HEK293T (cell line): Measurements from ENCODE around the gene PSMB7.

ENCODE experiments used
- CTCF ChIA-PET: fragments of 350-600 bp; formaldehyde crosslinking; extraction: SDS; loops from one replicate; lab custom pipeline; 2021; ENCODE audit warnings: antibody characterized with exemption, inconsistent platforms; lab: Yijun Ruan, JAX
- POLR2A ChIA-PET: fragments of 350-600 bp; formaldehyde crosslinking; extraction: SDS; loops from one replicate; lab custom pipeline; 2020; ENCODE audit warnings: antibody characterized with exemption, inconsistent platforms; lab: Yijun Ruan, JAX
- DNase-seq: peaks from one replicate; pipeline ENCODE4 v3.0.0; 2012; ENCODE audit warnings: mixed read lengths; ENCODE audit errors: extremely low spot score
- ARNT ChIP-seq: fragments of 450-650 bp; IDR thresholded peaks from 2 replicates; pipeline ENCODE4 v1.6.1; 2017; ENCODE audit warnings: mild to moderate bottlenecking
- BHLHE40 ChIP-seq: fragments of 450-650 bp; IDR thresholded peaks from 2 replicates; pipeline ENCODE4 v1.6.1; 2016; ENCODE audit warnings: mild to moderate bottlenecking, moderate library complexity, borderline replicate concordance
- CTBP1 ChIP-seq: fragments of 450-650 bp; IDR thresholded peaks from 2 replicates; pipeline ENCODE4 v1.6.1; 2016; ENCODE audit warnings: borderline replicate concordance
- ELF4 ChIP-seq: fragments of 450-650 bp; IDR thresholded peaks from 2 replicates; pipeline ENCODE4 v1.6.1; 2017; ENCODE audit warnings: antibody characterized with exemption
- FOXA1 ChIP-seq: fragments of 450-650 bp; IDR thresholded peaks from 2 replicates; pipeline ENCODE4 v1.6.1; 2016; ENCODE audit warnings: mild to moderate bottlenecking
- FOXK2 ChIP-seq: fragments of 450-650 bp; IDR thresholded peaks from 2 replicates; pipeline ENCODE4 v1.6.1; 2016; ENCODE audit warnings: mild to moderate bottlenecking
- FOXM1 ChIP-seq: fragments of 450-650 bp; IDR thresholded peaks from 2 replicates; pipeline ENCODE4 v1.6.1; 2017; ENCODE audit warnings: mild to moderate bottlenecking, borderline replicate concordance
- HDGF ChIP-seq: fragments of 450-650 bp; IDR thresholded peaks from 2 replicates; pipeline ENCODE4 v1.6.1; 2017; ENCODE audit warnings: antibody characterized with exemption, borderline replicate concordance
- L3MBTL2 ChIP-seq: fragments of 450-650 bp; conservative IDR thresholded peaks from 2 replicates; pipeline ENCODE4 v1.6.1; 2016; ENCODE audit warnings: mild to moderate bottlenecking
- LEF1 ChIP-seq: fragments of 450-650 bp; IDR thresholded peaks from 2 replicates; pipeline ENCODE4 v1.6.1; 2017; ENCODE audit warnings: mild to moderate bottlenecking, borderline replicate concordance
- NFRKB ChIP-seq: fragments of 450-650 bp; IDR thresholded peaks from 2 replicates; pipeline ENCODE4 v1.6.1; 2016; ENCODE audit warnings: mild to moderate bottlenecking, moderate library complexity
- SP1 ChIP-seq: fragments of 450-650 bp; IDR thresholded peaks from 2 replicates; pipeline ENCODE4 v1.6.1; 2017
- SUZ12 ChIP-seq: fragments of 450-650 bp; IDR thresholded peaks from 2 replicates; pipeline ENCODE4 v1.6.1; 2016; ENCODE audit warnings: mild to moderate bottlenecking
- TARDBP ChIP-seq: fragments of 450-650 bp; IDR thresholded peaks from 2 replicates; pipeline ENCODE4 v1.6.1; 2016
- ZNF384 ChIP-seq: fragments of 450-650 bp; IDR thresholded peaks from 2 replicates; pipeline ENCODE4 v1.6.1; 2016
- TF ChIP-seq, protein P1 (sequence below): fragments of 450-650 bp; IDR thresholded peaks from 2 replicates; pipeline ENCODE4 v1.6.1; 2016

PSMB7 gene

DNA sequence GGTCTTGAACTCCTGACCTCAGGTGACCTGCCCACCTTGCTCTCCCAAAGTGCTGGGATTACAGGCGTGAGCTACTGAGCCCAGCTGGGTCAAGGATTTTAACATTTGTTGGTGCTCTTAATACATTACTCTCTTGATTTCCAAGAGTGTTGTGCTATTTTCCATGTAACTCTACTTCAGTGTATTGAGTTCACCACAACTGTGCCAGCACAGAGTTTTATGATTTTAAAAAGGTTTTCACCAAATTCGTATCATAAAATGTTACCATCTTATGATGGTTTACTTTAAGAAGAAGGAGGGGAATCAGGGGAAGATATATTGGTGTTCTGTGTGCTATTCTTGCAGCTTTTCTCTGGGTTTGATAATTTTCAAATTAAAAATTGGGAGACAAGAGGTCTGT, 28.4 kb upstream of the PSMB7 start:
- TF ChIP-seq ZNF384 (no peak), SP1 (no peak), FOXA1 (no peak), ARNT (no peak), SUZ12 (no peak), HDGF (no peak), TARDBP (no peak), NFRKB (no peak), FOXM1 (no peak), FOXK2 (no peak), ELF4 (no peak), L3MBTL2 (no peak), LEF1 (no peak), BHLHE40 (no peak), CTBP1 (no peak)
- TF ChIP-seq, protein P1, sequence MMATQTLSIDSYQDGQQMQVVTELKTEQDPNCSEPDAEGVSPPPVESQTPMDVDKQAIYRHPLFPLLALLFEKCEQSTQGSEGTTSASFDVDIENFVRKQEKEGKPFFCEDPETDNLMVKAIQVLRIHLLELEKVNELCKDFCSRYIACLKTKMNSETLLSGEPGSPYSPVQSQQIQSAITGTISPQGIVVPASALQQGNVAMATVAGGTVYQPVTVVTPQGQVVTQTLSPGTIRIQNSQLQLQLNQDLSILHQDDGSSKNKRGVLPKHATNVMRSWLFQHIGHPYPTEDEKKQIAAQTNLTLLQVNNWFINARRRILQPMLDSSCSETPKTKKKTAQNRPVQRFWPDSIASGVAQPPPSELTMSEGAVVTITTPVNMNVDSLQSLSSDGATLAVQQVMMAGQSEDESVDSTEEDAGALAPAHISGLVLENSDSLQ = no peak
- POLR2A ChIA-PET = no interaction called here
- DNase-seq = no peak
- CTCF ChIA-PET = interaction anchor here (0.6 kb wide), 1 partner anchor 14 kb away, joined by 3 read pairs; no protein-coding TSS in a partner anchor

DNA sequence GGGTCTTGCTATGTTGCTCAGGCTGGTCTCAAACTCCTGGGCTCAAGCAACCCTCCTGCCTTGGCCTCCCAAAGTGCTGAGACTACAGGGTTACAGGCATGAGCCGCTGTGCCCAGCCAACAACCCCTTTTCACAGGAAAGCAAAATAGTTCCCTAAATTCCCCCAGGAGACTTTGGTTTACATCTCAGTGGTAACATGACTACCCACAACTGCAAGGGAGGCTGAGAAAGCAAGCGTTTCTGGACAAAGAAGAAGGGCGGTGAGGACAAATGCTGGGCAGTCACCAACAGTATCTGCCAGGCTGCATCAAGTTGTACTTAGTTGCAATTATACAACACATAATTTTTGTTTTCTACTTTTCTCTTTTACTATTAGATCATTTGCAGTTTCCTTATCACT, 27.6 kb upstream of the PSMB7 start:
- TF ChIP-seq, protein P1 = no peak
- TF ChIP-seq SUZ12 (no peak), HDGF (no peak)
- POLR2A ChIA-PET = no interaction called here
- DNase-seq = no peak
- CTCF ChIA-PET = interaction anchor here (0.6 kb wide), 1 partner anchor 14 kb away, joined by 3 read pairs; no protein-coding TSS in a partner anchor

DNA sequence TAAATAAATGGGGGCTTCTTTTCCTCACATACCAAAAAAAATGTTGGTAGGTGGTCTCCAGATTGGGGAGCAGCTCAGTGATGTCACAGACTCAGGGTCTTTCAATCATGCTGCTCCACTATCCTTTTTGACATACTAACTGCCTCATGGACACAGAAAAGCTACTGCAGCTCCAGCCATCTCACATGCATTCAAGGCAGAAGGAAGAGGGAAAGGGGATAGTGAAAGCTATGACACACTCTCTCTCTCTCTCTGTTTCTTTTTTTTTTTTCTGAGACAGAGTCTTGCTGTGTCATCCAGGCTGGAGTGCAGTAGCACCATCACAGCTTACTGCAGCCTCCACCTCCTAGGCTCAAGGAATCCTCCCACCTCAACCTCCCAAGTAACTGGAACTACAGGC, 27.1 kb upstream of the PSMB7 start:
- DNase-seq = no peak
- CTCF ChIA-PET = no interaction called here
- POLR2A ChIA-PET = no interaction called here
- TF ChIP-seq NFRKB (no peak), ARNT (no peak), FOXK2 (no peak), BHLHE40 (no peak), HDGF (no peak), LEF1 (no peak), TARDBP (no peak), FOXA1 (no peak), ZNF384 (no peak), ELF4 (no peak), FOXM1 (no peak)

DNA sequence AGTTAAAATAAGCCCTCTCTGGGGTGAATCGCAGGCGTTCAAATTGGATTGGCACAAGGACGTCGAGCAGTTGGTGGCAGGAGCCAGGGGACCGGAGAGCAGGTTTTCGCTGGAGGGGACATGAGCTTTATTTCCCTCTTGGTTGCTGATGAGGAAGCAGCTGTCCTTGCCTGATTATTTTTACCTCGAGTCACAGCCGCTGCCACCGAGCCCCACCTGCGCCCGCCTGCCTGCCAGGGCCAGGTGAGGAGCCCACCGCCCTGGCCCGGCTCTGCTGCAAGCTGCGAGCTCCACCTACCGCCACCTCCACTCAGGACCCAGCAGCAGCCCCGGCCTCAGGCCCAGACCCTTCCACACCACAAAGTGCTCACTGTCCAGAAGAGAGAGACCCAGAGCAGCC, 26.0 kb upstream of the PSMB7 start:
- POLR2A ChIA-PET = no interaction called here
- CTCF ChIA-PET = no interaction called here
- TF ChIP-seq L3MBTL2 (no peak), ELF4 (no peak), SP1 (no peak), CTBP1 (no peak), TARDBP (no peak), ZNF384 (no peak), LEF1 (no peak), NFRKB (no peak), FOXK2 (no peak), SUZ12 (no peak)
- TF ChIP-seq, protein P1 = no peak
- DNase-seq = no peak

DNA sequence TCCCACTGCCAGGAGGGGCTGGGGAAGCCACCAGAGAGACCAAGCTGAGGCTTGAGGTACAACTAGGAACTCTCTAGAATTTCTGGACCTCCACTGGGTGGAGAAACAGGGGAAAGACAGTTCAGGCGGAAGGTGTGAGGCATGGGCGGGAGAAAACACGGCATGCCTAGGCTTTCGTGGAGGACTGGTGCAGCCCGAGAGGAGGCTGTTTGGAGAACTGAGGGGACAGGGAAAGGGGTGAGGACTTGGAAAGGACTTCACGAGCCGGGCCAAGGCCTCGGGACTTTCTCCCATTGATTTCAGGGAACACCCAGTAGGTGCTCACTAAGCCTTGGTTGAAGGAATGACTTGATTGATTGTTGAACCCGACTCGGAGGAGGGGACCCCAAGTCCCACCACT, 25.5 kb upstream of the PSMB7 start:
- no peak for TF ChIP-seq L3MBTL2
- CTCF ChIA-PET = no interaction called here
- DNase-seq = no peak
- POLR2A ChIA-PET = no interaction called here

DNA sequence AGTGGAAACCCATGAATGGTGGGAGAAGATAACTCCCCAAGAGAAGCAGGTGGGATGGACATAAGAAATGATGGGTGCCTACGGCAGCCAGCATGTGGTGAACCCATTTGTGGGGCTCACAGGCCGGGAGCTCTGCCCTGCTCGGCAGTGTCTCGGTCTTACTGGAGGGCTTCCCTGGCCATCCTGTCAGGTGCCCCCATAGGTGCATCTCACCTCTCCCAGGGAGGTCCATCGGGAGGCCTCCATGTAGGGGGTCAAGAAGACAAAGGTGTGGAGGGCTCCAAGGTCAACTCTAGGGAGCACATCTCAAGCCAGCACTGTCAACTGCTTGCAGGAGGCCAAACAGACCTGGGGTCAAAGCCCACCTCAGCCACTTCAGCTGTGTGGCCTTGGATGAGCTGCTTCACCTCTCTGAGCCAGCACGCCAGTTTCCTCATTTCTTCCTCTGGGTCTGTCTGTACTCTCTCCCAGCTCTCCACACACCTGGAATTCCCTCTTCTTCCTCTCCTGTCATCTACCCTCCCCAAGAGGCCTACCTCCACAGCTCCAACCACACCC, 24.5 kb upstream of the PSMB7 start:
- no peak for TF ChIP-seq SUZ12
- TF ChIP-seq FOXK2 = no peak
- TF ChIP-seq CTBP1 = no peak
- no peak for TF ChIP-seq ARNT
- TF ChIP-seq TARDBP = no peak
- no peak for TF ChIP-seq NFRKB
- no peak for TF ChIP-seq FOXA1
- TF ChIP-seq, protein P1 = no peak
- TF ChIP-seq ELF4 = no peak
- TF ChIP-seq HDGF = no peak
- no peak for TF ChIP-seq SP1
- no peak for TF ChIP-seq L3MBTL2
- TF ChIP-seq LEF1 = no peak
- no peak for TF ChIP-seq FOXM1
- no peak for TF ChIP-seq BHLHE40
- no peak for TF ChIP-seq ZNF384
- DNase-seq = no peak
- ChIA-PET POLR2A (no interaction called here), CTCF (no interaction called here)
